ENCODE results near the gene EID3. TPM values are rescaled to one million over a fixed set of nuclear protein-coding genes. Genes with fewer than 3 reads are reported as not detected.

Gene EID3
- total RNA-seq, 1 experiment from 2014 or later: 1.4 TPM

DNA sequence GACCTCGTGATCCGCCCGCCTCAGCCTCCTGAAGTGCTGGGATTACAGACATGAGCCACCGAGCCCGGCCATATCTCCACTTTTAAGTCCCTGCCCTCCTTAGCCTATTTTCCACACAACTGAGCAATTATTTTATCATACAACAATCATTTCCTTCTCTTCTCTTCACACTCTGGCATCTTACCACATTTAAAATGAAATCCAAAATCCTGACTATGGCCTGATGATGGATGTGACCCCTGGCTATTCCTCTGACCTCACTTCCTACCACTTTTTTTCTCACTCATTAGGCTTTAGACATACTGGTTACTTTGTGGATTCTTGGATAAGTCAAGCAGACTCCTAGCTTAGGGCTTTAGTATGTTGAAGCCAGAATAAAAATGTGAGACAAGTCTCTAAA is 21.9 kb upstream of the EID3 start:
- Histone ChIP-seq H2AFZ (ENCODE audit: low read length) (no peak overlapping the region), H3K27me3 (ENCODE audit: insufficient read depth, low read length) (no peaks in the 10 kb centered on the region), H3T11ph (ENCODE audit: low read length) (no peak overlapping the region), H2BK20ac (ENCODE audit: low read depth, low read length, poor library complexity, severe bottlenecking) (no peak overlapping the region), H3K9me3 (ENCODE audit: control insufficient read depth, low read depth, low read length) (no peaks in the 10 kb centered on the region), H3K56ac (ENCODE audit: insufficient read length, low read depth, low read length) (no peak overlapping the region), H3K23me2 (ENCODE audit: insufficient read length, low read depth, low read length, poor library complexity, severe bottlenecking) (no peaks in the 10 kb centered on the region), H3K79me2 (ENCODE audit: insufficient read depth, low read length) (no peaks in the 10 kb centered on the region), H2BK12ac (ENCODE audit: insufficient read length, low read depth, low read length) (no peak overlapping the region), H3K18ac (ENCODE audit: insufficient read length, low read depth, low read length) (no peak overlapping the region), H3K9ac (ENCODE audit: extremely low read depth, insufficient read length, low read length) (no peak overlapping the region), H3K27ac (ENCODE audit: insufficient read length, low read depth, low read length) (no peak overlapping the region), H3K4me1 (ENCODE audit: insufficient read depth, low read length) (peaks cover 5% of the 10 kb centered on the region; the same call in 1 of the 2 replicates), H3K4ac (ENCODE audit: low read depth, low read length) (no peak overlapping the region), H2BK5ac (ENCODE audit: insufficient read length, low read length) (no peak overlapping the region), H4K20me1 (ENCODE audit: control insufficient read depth, insufficient read depth, insufficient read length) (no peaks in the 10 kb centered on the region), H2AK5ac (ENCODE audit: insufficient read length, low read length) (no peak overlapping the region), H4K5ac (ENCODE audit: insufficient read length, low read depth, low read length) (no peak overlapping the region), H3K79me1 (ENCODE audit: insufficient read depth, low read depth, low read length, poor library complexity, severe bottlenecking) (no peaks in the 10 kb centered on the region), H2BK120ac (ENCODE audit: low read depth, low read length, poor library complexity, severe bottlenecking) (no peak overlapping the region), H3K14ac (ENCODE audit: insufficient read depth, low read length) (no peak overlapping the region), H2BK15ac (ENCODE audit: low read depth, low read length) (no peak overlapping the region), H4K8ac (replicated peaks; ENCODE audit: insufficient read length, low read depth, low read length) (no peak overlapping the region), H3K4me2 (ENCODE audit: insufficient read depth, insufficient read length, low read length) (no peak overlapping the region), H4K91ac (ENCODE audit: insufficient read length, low read depth, low read length) (no peak overlapping the region), H3K23ac (ENCODE audit: insufficient read length, low read depth, low read length) (no peak overlapping the region)
- no CpG with 5 or more reads among the region's 5 CpGs for WGBS (ENCODE audit: extremely low coverage, insufficient read length, low lambda C conversion rate)
- no peak for DNase-seq
- TF ChIP-seq, protein P1, sequence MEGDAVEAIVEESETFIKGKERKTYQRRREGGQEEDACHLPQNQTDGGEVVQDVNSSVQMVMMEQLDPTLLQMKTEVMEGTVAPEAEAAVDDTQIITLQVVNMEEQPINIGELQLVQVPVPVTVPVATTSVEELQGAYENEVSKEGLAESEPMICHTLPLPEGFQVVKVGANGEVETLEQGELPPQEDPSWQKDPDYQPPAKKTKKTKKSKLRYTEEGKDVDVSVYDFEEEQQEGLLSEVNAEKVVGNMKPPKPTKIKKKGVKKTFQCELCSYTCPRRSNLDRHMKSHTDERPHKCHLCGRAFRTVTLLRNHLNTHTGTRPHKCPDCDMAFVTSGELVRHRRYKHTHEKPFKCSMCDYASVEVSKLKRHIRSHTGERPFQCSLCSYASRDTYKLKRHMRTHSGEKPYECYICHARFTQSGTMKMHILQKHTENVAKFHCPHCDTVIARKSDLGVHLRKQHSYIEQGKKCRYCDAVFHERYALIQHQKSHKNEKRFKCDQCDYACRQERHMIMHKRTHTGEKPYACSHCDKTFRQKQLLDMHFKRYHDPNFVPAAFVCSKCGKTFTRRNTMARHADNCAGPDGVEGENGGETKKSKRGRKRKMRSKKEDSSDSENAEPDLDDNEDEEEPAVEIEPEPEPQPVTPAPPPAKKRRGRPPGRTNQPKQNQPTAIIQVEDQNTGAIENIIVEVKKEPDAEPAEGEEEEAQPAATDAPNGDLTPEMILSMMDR (conservative IDR thresholded peaks at IDR 0.05): no peak
- peaks cover 2 to 3% of the 10 kb centered on the region in 2 experiments; a peak in 3 of 5 replicates for H3K9me3 Mint-ChIP-seq
- H3K36me3 Mint-ChIP-seq (ENCODE audit: insufficient read depth in 1 of 3, low read depth in 3 of 3): no peaks in the 10 kb centered on the region
- no peak overlapping the region for H3K27ac Mint-ChIP-seq
- peaks cover 18 to 26% of the 10 kb centered on the region in 2 experiments for H3K4me1 Mint-ChIP-seq
- peaks cover 3% of the 10 kb centered on the region; the same call in 1 of the 2 replicates for H3K27me3 Mint-ChIP-seq (ENCODE audit: low read depth)
- no peak overlapping the region for H3K4me3 Mint-ChIP-seq

Data from H9 (cell line).